Measurements from ENCODE around the gene SPAG6.

The SPAG6 gene

DNA sequence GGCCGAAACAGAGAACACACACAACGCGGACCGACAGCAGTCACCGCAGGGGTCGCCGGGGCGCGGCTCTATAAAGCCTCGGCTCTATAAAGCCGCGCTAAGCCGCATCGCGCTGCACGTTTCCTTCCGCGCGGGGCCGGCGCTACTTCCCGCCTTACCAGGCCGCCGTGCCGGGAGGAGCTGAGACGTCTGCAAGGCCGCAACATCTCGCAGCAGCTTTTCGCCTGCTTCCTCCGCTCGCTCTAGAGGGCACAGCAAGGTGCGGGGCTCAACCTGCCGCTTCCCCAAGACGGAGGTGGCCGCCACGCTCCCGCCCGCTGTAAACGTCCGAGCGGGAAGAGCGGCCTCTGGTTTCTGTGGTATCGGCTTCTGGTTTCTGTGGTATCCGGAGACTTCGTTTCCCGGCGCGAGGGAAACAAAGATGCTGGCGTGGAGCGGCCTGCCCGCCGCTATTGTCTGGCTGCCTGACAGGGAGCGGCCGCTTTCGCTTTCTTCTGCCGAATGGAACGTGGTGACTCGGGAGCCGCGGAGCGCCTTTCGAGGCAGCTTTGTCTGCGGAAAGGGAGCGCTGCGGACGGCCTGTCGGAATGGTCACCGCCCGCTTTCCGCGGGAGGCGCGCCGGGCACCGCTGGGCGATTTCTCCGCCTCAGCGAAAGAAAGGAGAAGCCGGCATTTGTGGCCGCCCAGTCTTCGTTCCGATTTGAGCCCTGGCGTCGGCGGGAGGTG is 91.8 kb downstream of the SPAG6 start:
- peak; percentile 87 for TF ChIP-seq EZH2 (IDR thresholded peaks at IDR 0.05; ENCODE audit: borderline replicate concordance, low read depth, low read length, severe bottlenecking)
- TF ChIP-seq, protein P1, sequence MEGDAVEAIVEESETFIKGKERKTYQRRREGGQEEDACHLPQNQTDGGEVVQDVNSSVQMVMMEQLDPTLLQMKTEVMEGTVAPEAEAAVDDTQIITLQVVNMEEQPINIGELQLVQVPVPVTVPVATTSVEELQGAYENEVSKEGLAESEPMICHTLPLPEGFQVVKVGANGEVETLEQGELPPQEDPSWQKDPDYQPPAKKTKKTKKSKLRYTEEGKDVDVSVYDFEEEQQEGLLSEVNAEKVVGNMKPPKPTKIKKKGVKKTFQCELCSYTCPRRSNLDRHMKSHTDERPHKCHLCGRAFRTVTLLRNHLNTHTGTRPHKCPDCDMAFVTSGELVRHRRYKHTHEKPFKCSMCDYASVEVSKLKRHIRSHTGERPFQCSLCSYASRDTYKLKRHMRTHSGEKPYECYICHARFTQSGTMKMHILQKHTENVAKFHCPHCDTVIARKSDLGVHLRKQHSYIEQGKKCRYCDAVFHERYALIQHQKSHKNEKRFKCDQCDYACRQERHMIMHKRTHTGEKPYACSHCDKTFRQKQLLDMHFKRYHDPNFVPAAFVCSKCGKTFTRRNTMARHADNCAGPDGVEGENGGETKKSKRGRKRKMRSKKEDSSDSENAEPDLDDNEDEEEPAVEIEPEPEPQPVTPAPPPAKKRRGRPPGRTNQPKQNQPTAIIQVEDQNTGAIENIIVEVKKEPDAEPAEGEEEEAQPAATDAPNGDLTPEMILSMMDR (IDR thresholded peaks at IDR 0.05; ENCODE audit: borderline replicate concordance, extremely low read depth, low read length, poor library complexity, severe bottlenecking) = no peak
- peak overlapping the region; percentile 36 to 62; a peak in 3 of 4 replicates for H3K4me3 ChIP-seq (ENCODE audit: low read depth in 1 of 2, low read length in 2 of 2)
- peak; percentile 90 for DNase-seq
- H3K4me2 ChIP-seq (ENCODE audit: insufficient read depth, low read length) = peak overlapping the region; percentile 91
- no peaks in the 10 kb centered on the region for H4K20me1 ChIP-seq (ENCODE audit: insufficient read depth, low read length)
- H3K27ac ChIP-seq (ENCODE audit: low read length) = peak overlapping the region; percentile 46
- no peaks in the 10 kb centered on the region for H3K9me3 ChIP-seq (ENCODE audit: insufficient read depth, low read length, severe bottlenecking)
- H3K27me3 ChIP-seq (ENCODE audit: insufficient read depth, low read length, poor library complexity) = peaks cover 45% of the 10 kb centered on the region
- ATAC-seq (ENCODE audit: insufficient read depth, low read depth) = peak; percentile 87
- no peaks in the 10 kb centered on the region; the same call in 1 of the 2 replicates for H3K79me2 ChIP-seq (ENCODE audit: insufficient read depth, low read length)
- peaks cover 26% of the 10 kb centered on the region for H3K4me1 ChIP-seq (ENCODE audit: insufficient read depth, low read length)
- H2AFZ ChIP-seq (ENCODE audit: low read depth, low read length) = peak overlapping the region; percentile 75
- no peaks in the 10 kb centered on the region for H3K36me3 ChIP-seq (ENCODE audit: insufficient read depth, low read length)
- H3K9ac ChIP-seq (ENCODE audit: low read depth, low read length) = peak overlapping the region; percentile 60

DNA sequence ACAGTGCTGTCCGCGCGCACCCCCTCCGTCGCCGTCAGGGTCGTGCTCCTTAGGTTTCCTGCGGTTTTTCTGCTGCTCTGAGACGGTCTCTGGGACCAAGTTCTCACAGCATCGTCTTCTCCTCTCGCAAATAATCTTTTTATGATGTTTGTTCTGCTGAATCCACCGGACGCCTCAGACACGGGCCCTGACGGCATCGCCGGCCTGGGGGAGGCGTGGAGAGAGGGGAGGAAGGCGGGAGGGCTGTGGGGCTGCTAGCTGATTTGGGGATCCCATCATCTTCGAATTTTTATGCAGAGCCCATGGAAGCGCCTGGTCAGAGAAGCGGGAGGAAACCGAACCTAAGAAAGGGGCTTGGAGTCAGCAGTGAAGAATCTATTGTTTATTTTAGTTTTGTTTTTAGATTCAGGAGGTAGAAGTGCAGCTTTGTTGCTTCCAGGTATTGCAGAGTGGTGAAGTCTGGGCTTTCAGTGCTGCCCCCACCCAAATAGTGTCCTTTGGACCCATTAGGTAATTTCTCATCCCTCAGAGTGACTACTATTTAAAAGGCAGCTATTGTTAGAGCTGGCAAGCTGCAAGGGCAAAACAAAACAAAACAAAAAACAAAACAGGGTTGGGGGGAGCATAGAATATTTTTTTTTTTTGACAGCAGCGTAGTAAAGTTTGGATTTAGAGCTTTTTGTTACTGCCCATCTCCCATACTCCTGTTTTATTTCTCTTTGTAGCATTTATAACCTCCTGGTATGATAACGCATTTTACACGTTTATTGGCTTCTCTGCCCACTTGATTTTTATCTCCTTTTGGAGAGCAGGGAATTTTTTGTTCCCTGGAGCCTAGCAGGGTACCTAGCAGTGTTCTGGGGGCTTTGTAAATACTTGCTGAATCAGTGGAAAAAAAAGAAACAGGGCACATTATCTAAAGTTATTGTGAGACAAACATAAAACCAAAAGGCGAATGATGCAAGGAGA is 92.6 kb downstream of the SPAG6 start:
- Histone ChIP-seq H3K4me2 (ENCODE audit: insufficient read depth, low read length) (peak overlapping the region; percentile 91), H3K27me3 (ENCODE audit: insufficient read depth, low read length, poor library complexity) (peaks cover 47% of the 10 kb centered on the region), H4K20me1 (ENCODE audit: insufficient read depth, low read length) (no peaks in the 10 kb centered on the region), H3K9me3 (ENCODE audit: insufficient read depth, low read length, severe bottlenecking) (no peaks in the 10 kb centered on the region), H3K4me1 (ENCODE audit: insufficient read depth, low read length) (peaks cover 26% of the 10 kb centered on the region), H3K4me3 (ENCODE audit: low read depth in 1 of 2, low read length in 2 of 2) (peak overlapping the region; percentile 36 to 62), H3K79me2 (ENCODE audit: insufficient read depth, low read length) (no peaks in the 10 kb centered on the region; the same call in 1 of the 2 replicates), H3K9ac (ENCODE audit: low read depth, low read length) (peak overlapping the region; percentile 60), H2AFZ (ENCODE audit: low read depth, low read length) (peak overlapping the region; percentile 75), H3K36me3 (ENCODE audit: insufficient read depth, low read length) (no peaks in the 10 kb centered on the region), H3K27ac (ENCODE audit: low read length) (peak overlapping the region; percentile 46)
- DNase-seq (no peak), ATAC-seq (ENCODE audit: insufficient read depth, low read depth) (peak; percentile 48)
- TF ChIP-seq EZH2 (IDR thresholded peaks at IDR 0.05; ENCODE audit: borderline replicate concordance, low read depth, low read length, severe bottlenecking) = peak; percentile 46
- TF ChIP-seq, protein P1 (IDR thresholded peaks at IDR 0.05; ENCODE audit: borderline replicate concordance, extremely low read depth, low read length, poor library complexity, severe bottlenecking) = no peak

DNA sequence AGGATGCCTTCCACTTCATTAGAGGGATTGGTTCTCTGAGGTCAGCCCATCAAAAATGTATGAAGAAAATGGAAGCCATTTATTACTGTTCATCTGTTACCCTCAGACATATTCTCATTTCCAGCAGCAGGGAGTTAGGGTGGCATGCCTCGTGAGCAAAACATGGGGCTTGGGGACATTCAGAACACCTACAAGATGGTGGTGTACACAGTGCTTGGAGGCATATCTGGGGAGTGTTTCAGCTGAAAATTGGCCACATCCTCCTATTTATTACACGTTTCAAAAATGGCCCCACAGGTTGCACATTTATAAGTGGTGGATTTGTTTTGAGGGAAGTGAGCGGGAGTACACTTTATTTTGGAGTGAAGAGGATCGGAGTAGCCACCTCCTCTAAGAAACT is 93.4 kb downstream of the SPAG6 start:
- Histone ChIP-seq H3K27me3 (ENCODE audit: insufficient read depth, low read length, poor library complexity) (peaks cover 47% of the 10 kb centered on the region), H3K4me1 (ENCODE audit: insufficient read depth, low read length) (peaks cover 26% of the 10 kb centered on the region), H3K4me3 (ENCODE audit: low read depth in 1 of 2, low read length in 2 of 2) (no peak overlapping the region), H3K4me2 (ENCODE audit: insufficient read depth, low read length) (peak overlapping the region; percentile 91; the same call in 1 of the 2 replicates), H2AFZ (ENCODE audit: low read depth, low read length) (no peak overlapping the region), H4K20me1 (ENCODE audit: insufficient read depth, low read length) (no peaks in the 10 kb centered on the region), H3K9me3 (ENCODE audit: insufficient read depth, low read length, severe bottlenecking) (no peaks in the 10 kb centered on the region), H3K36me3 (ENCODE audit: insufficient read depth, low read length) (no peaks in the 10 kb centered on the region), H3K27ac (ENCODE audit: low read length) (no peak overlapping the region), H3K9ac (ENCODE audit: low read depth, low read length) (no peak overlapping the region), H3K79me2 (ENCODE audit: insufficient read depth, low read length) (no peaks in the 10 kb centered on the region; the same call in 1 of the 2 replicates)
- no peak for DNase-seq
- no peak for TF ChIP-seq EZH2 (IDR thresholded peaks at IDR 0.05; ENCODE audit: borderline replicate concordance, low read depth, low read length, severe bottlenecking)
- TF ChIP-seq, protein P1 (IDR thresholded peaks at IDR 0.05; ENCODE audit: borderline replicate concordance, extremely low read depth, low read length, poor library complexity, severe bottlenecking) = no peak
- ATAC-seq (ENCODE audit: insufficient read depth, low read depth) = no peak
